GM19463 (cell line): Measurements from ENCODE around the gene CDC42EP2.

ENCODE experiments used
- ATAC-seq: cut with Tn5 transposase; IDR thresholded peaks from one replicate; pipeline ENCODE4 v1.9.1; 2021; ENCODE audit warnings: mild to moderate bottlenecking, moderate library complexity; ENCODE audit not compliant: unreplicated experiment

The CDC42EP2 gene

DNA sequence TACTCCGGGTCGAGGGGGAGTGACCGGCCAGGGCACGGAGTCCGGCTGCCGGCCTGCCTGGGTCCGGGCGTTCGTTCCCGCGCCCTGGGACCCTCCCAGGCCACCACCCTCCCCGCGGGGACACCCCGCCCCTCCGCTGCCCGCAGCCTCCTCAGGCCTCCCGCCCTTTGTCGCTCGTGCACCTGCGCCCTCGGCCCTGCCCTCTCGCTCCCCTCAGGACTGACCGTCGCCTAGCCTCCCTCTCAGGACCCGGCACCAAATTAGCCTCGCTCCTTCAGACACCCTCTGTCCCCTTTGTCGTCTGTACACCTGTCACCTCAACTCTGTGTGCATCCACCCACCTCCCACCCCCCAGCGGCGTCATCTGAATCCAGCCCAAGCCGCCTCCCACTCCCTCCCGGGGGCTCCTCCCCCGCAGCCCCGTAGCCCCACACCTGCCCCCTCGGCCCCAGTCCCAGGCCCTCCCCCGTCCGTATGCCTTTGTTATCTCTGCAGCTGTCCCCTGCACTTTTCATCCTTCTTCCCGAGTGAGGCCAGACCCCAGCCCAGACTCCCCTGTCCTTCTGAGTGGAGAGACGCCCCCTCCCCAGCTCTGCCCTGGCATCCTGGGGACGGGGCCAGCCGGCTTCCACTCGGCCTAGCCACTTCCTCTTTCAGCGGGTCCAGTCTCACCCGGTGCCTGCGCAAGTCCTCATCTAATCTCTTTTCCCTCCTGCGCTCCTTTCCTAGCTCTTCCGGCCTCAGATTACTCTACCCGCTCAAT lies 40.5 kb downstream of the CDC42EP2 start:
- ATAC-seq, result peak; percentile 29

DNA sequence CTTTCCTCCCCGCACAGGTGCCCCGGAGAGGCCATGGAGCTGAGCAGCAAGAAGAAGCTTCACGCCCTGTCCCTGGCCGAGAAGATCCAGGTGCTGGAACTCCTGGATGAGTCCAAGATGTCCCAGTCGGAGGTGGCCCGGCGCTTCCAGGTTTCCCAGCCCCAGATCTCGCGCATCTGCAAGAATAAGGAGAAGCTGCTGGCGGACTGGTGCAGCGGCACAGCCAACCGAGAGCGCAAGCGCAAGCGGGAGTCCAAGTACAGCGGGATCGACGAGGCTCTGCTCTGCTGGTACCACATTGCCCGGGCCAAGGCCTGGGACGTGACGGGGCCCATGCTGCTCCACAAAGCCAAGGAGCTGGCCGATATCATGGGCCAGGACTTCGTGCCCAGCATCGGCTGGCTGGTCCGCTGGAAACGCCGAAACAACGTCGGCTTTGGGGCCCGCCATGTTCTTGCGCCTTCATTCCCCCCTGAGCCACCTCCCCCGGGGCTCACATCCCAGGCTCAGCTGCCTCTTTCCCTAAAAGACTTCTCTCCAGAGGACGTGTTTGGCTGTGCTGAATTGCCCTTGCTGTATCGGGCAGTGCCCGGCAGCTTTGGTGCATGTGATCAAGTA lies 41.2 kb downstream of the CDC42EP2 start:
- ATAC-seq, result no peak

DNA sequence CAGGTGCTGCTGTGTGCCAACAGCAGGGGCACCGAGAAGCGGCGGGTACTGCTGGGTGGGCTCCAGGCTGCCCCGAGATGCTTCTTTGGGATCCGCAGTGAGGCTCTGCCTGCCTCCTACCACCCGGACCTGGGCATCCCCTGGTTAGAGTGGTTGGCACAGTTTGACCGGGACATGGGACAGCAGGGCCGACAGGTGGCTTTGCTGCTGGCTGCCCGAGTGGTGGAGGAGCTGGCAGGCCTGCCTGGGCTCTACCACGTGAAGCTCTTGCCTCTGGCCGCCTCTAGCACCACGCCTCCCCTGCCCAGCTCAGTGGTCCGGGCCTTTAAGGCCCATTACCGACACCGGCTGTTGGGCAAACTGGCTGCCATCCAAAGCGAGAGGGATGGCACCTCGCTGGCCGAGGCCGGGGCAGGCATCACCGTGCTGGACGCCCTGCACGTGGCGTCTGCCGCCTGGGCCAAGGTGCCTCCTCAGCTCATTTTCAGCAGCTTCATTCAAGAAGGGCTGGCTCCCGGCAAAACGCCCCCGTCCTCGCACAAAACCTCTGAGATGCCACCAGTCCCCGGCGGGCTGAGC lies 41.8 kb downstream of the CDC42EP2 start:
- no peak for ATAC-seq

DNA sequence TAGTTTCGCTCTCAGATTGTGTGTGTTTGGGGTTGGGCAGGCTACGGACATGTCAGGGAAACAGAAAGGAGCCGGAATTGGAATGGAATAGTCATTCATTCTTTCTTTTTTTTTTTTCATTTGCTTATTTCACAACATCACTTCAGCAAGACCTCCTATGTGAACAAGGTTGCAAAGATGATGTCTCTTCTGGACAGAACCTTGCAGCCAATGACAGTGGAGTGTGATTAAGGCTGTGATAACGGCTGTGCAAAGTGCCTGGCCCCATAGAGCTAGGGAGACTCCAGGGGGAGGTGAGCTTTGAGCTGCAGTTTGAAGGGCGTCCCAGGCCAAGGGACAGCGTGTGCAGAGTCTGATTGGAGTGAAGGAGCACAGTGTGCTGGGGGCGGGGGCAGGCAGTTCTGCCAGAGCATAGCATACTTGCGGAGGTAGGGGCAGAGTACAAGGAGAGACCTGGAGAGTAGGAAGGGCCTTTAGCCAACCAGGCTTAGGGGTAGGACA lies 43.2 kb downstream of the CDC42EP2 start:
- no peak for ATAC-seq

DNA sequence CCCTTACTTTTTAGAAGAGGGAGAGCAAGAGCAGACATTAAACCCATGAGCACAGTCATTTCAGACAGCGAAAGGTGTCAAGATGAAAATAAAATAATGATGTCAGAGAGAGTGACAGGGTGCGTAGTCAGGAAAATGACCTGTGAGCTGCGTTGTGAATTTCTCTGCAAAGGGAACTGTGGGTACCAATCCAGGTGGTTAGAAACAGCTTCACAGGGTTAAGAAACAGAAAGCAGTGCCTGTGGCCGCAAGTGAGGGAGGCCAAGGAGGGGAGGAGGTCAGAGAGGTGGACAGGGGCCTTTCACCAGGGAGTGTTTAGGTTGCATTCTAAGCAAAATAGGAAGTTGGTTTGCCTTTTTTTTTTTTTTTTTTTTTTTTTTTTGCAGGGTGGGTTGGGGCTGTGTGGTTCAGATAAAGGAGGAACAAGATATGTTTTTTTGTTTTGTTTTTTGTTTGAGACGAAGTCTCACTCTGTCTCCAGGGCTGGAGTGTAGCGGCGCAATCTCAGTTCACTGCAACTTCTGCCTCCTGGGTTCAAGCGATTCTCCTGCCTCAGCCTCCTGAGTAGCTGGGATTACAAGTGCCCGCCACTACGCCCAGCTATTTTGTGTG lies 47.8 kb downstream of the CDC42EP2 start:
- ATAC-seq, result no peak

DNA sequence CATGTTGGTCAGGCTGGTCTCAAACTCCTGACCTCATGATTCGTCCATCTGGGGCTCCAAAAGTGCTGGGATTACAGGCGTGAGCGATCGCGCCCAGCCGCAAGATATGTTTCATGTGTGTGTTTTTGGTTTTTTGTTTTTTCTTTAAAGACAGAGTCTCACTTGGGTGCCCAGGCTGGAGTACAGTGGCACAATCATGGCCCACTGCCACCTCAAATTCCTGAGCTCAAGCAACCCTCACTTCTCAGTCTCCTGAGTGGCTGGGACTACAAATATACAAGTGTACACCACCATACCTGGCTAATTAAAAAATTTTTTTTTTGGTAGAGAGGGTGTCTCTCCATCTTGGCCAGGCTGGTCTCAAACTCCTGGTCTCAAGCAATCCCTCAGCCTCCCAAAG lies 48.3 kb downstream of the CDC42EP2 start:
- ATAC-seq, result no peak

DNA sequence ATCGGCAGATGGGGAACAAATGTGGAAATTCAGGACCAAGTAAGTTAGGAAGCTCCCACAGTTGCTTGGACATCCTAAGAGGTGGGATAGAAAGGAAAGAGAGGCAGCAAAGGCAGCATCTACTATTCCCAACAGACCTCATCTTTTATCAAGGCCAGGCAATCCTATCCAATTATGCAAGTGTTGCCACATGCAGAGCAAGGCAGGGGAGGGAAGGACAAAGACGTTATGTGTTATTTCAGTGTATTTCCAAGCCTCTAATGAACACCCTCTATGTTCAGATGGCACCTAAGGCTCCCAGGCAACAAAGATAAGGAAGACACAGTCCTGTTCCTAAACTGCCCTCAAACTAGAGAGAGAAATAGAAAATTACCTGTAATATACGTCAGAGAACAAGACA lies 49.1 kb downstream of the CDC42EP2 start:
- no peak for ATAC-seq

DNA sequence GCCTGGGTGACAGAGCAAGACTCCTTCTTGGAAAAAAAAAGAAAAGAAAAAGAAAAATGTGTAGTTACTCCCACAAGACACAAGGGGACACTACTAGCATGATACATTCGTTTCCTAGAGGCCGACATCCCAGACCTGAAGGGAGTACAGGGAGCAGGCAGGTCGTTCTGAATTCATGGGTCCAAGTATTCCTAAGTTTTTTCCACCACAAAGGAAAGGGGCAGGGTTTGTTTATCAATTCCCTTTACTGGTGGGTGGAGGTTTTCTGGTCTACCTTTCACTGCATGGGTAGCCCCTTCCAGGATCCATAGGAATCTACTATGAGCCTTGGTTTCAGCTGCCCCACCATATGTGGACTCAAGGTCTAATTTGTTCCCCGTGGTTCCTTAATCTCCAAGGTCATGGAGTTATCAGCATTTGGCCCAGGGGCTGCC lies 51.7 kb downstream of the CDC42EP2 start:
- no peak for ATAC-seq

DNA sequence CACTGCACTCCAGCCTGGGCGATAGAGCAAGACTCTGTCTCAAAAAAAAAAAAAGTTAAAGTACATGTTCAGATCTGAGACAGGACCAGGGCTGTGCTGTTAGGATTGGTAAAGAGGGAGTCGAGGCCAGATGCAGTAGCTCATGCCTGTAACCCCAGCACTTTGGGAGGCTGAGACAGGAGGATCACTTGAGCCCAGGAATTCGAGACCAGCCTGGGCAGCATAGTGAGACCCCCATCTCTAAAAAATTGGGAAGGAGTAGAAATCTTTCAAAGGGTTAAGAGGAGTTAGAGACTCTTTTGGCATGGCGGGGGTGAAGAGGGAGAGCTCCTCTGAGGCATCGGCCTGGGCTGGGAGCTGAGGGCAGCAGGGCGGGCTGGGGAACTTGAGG lies 56.0 kb downstream of the CDC42EP2 start:
- ATAC-seq, result no peak
